Peyer's patch (tissue), 4 donors: ENCODE results near the gene IQSEC3.

Experiments
- CTCF ChIP-seq, 6 experiments: fragments of 450-650 bp in 4 of 6; fragments of 200-600 bp in 2 of 6; sonication (generic) in 1 of 6; IDR thresholded peaks; one replicate each; pipeline ENCODE4 v1.5.1; 2017 to 2019; ENCODE audit warnings: antibody characterized with exemption in 6 of 6, mild to moderate bottlenecking in 3 of 6, moderate library complexity in 1 of 6
- POLR2A ChIP-seq, 2 donors: fragments of 450-650 bp; IDR thresholded peaks; one replicate each; pipeline ENCODE4 v1.5.1; 2017; ENCODE audit warnings: antibody characterized with exemption in 2 of 2, mild to moderate bottlenecking in 2 of 2, moderate library complexity in 2 of 2

GRCh38 chr12:177336-177979 lies 110.9 kb downstream of the IQSEC3 start:
- no peak for TF ChIP-seq POLR2A (IDR thresholded peaks at IDR 0.05)
- TF ChIP-seq CTCF (IDR thresholded peaks at IDR 0.05): no peak
